ENCODE results near the gene FOXS1. TPM values are rescaled to one million over a fixed set of nuclear protein-coding genes. Genes with fewer than 3 reads are reported as not detected.

The FOXS1 gene
- total RNA-seq, 1 donor from 2014 or later, result not detected

- H3K4me1 Mint-ChIP-seq, result peaks cover 25% of the 10 kb centered on the region
- peak; percentile 65 for DNase-seq (ENCODE audit: low read depth, low spot score)
- H3K27me3 Mint-ChIP-seq (ENCODE audit: low read depth), result peaks cover 2% of the 10 kb centered on the region
These were observed 24.7 kb upstream of the FOXS1 start, which contains the start of the genes DUSP15 and TTLL9 for GRCh38 chr20:31869942-31870725. Gene DUSP15 (minus strand): TSS chr20:31870527. CDS start chr20:31870337, 190 bp downstream. Gene TTLL9 (plus strand): TSS chr20:31870634. CDS start chr20:31871127, 493 bp downstream.

GRCh38 chr20:31869673-31869941 lies 24.2 kb upstream of the FOXS1 start:
- Mint-ChIP-seq H3K9me3 (no peaks in the 10 kb centered on the region), H3K4me1 (peaks cover 25% of the 10 kb centered on the region), H3K27me3 (ENCODE audit: low read depth) (peaks cover 2% of the 10 kb centered on the region), H3K4me3 (peak overlapping the region; percentile 97), H3K27ac (ENCODE audit: unreplicated experiment) (peak overlapping the region; percentile 96), H3K36me3 (ENCODE audit: low read depth) (no peaks in the 10 kb centered on the region)
- TF ChIP-seq CTCF (conservative IDR thresholded peaks at IDR 0.05), result no peak
- no peak for DNase-seq (ENCODE audit: low read depth, low spot score)

More at GRCh38 chr20:31869942-31870725, 24.7 kb upstream of the FOXS1 start, which contains the start of the genes DUSP15 and TTLL9:
- Mint-ChIP-seq H3K9me3 (no peaks in the 10 kb centered on the region), H3K36me3 (ENCODE audit: low read depth) (no peaks in the 10 kb centered on the region), H3K27ac (ENCODE audit: unreplicated experiment) (peak within 1 kb of the TSS; percentile 96), H3K4me3 (peak within 1 kb of the TSS; percentile 97)
- no peak for TF ChIP-seq CTCF (conservative IDR thresholded peaks at IDR 0.05)

GRCh38 chr20:31868853-31869672 lies 23.7 kb upstream of the FOXS1 start:
- H3K4me3 Mint-ChIP-seq, result peak overlapping the region; percentile 97
- peaks cover 25% of the 10 kb centered on the region for H3K4me1 Mint-ChIP-seq
- no peaks in the 10 kb centered on the region for H3K9me3 Mint-ChIP-seq
- peaks cover 2% of the 10 kb centered on the region for H3K27me3 Mint-ChIP-seq (ENCODE audit: low read depth)
- TF ChIP-seq CTCF (conservative IDR thresholded peaks at IDR 0.05), result no peak
- H3K27ac Mint-ChIP-seq (ENCODE audit: unreplicated experiment), result peak overlapping the region; percentile 23
- H3K36me3 Mint-ChIP-seq (ENCODE audit: low read depth), result no peaks in the 10 kb centered on the region
- DNase-seq (ENCODE audit: low read depth, low spot score), result no peak

DNA sequence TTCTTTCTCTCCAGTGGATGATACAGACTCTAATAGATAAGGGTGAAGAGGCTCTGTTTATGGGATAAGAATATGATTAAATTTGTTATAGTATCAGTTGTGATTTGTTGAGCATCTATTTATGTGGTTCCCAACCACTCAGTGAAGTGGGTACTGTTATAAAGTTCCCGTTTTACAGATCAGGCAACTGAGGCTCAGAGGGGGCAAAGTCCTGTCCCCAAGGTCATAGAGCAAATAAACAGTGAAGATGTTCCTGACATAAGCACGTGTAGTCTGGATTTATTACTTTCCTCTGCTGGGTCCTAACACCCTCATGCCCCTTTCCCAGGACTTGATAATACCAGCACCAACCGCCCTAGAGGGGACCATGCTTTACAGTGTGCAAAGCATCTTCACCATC lies 20.8 kb upstream of the FOXS1 start:
- no peaks in the 10 kb centered on the region for H3K9me3 Mint-ChIP-seq
- H3K27me3 Mint-ChIP-seq (ENCODE audit: low read depth), result peaks cover 5% of the 10 kb centered on the region
- H3K36me3 Mint-ChIP-seq (ENCODE audit: low read depth), result no peaks in the 10 kb centered on the region
- DNase-seq (ENCODE audit: low read depth, low spot score), result no peak
- H3K27ac Mint-ChIP-seq (ENCODE audit: unreplicated experiment), result no peak overlapping the region
- peak overlapping the region; percentile 52 for H3K4me3 Mint-ChIP-seq
- H3K4me1 Mint-ChIP-seq, result peaks cover 38% of the 10 kb centered on the region
- no peak for TF ChIP-seq CTCF (conservative IDR thresholded peaks at IDR 0.05)

DNA sequence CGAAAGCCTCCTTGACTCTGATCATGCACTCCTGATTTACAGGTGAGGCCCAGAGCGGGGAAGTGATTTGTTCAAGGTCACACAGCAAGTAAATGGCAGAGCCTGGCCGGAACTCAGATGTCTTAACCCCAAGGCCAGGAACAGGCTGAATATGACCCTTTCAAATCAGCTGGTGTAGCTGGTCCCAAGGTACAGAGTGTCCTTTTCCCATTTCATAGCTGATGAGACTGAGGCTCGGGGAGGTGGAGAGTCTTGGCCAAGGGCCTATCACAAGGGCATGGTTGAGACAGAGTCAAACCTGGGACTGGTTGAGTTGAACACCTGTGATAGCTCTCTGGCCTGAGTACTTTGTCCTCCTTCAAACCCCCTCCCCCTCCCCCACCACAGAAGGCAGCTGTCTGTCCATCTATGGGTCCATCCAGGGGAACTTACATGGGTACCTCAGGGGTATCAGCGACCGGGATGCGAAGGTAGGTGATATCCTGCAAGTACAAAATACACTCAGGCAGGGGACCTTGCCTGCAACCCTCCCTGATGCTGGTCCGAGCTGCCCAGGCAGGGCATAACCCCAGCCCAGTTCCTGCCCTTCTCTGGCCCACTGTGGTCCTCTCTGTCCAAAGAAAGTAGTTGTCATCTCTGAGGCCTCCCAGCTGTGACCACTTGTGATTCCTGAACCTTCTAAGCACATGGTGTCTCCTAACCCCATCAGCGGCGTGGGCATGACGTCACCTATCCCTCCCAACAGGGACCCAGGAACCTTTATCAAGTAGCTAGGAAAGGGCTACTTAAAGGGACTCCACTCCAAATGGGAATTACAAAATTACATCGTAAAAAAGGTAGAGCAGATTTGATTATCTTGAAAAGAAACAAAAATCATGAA lies 19.4 kb upstream of the FOXS1 start:
- Mint-ChIP-seq H3K4me3 (peak overlapping the region; percentile 40), H3K27me3 (ENCODE audit: low read depth) (peaks cover 12% of the 10 kb centered on the region), H3K36me3 (ENCODE audit: low read depth) (no peaks in the 10 kb centered on the region), H3K27ac (ENCODE audit: unreplicated experiment) (no peak overlapping the region), H3K9me3 (no peaks in the 10 kb centered on the region), H3K4me1 (peaks cover 40% of the 10 kb centered on the region)
- no peak for TF ChIP-seq CTCF (conservative IDR thresholded peaks at IDR 0.05)
- DNase-seq (ENCODE audit: low read depth, low spot score), result no peak
